NCI-H524 treated with DMSO at 0.1 percent for 48 hours (cell line): ENCODE results near the gene TREM2.
A peak's percentile ranks its signal among the peaks of the same experiment; 100 is the strongest.

ENCODE experiments used
- DNase-seq: peaks from one replicate; lab custom pipeline; 2025; lab: John Stamatoyannopoulos, UW

TREM2 gene

GRCh38 chr6:41182069-41183034 is 19.4 kb upstream of the TREM2 start:
- peak; percentile 36 for DNase-seq

- no peak for DNase-seq
Observed at GRCh38 chr6:41181566-41181965, 18.6 kb upstream of the TREM2 start.

- DNase-seq = no peak
Observed at GRCh38 chr6:41179163-41179562, 16.2 kb upstream of the TREM2 start.

GRCh38 chr6:41177695-41178094 is 14.8 kb upstream of the TREM2 start:
- DNase-seq = no peak

GRCh38 chr6:41177287-41177686 is 14.4 kb upstream of the TREM2 start:
- no peak for DNase-seq

- no peak for DNase-seq
Observed at GRCh38 chr6:41176189-41176588, 13.3 kb upstream of the TREM2 start.

GRCh38 chr6:41175084-41175483 is 12.2 kb upstream of the TREM2 start:
- DNase-seq = no peak

GRCh38 chr6:41174610-41175009 is 11.7 kb upstream of the TREM2 start:
- DNase-seq = no peak

- no peak for DNase-seq
Observed at GRCh38 chr6:41171908-41172307, 9.0 kb upstream of the TREM2 start.

- no peak for DNase-seq
Observed at GRCh38 chr6:41170547-41171160, 7.7 kb upstream of the TREM2 start.

- no peak for DNase-seq
Observed at GRCh38 chr6:41167173-41167963, 4.5 kb upstream of the TREM2 start.

- no peak for DNase-seq
Observed at GRCh38 chr6:41164551-41165120, 1.7 kb upstream of the TREM2 start.

- DNase-seq = no peak
Observed at GRCh38 chr6:41163419-41163717, 452 bp upstream of the TREM2 start.

GRCh38 chr6:41161851-41162552 is 914 bp downstream of the TREM2 start:
- DNase-seq = no peak

- DNase-seq = no peak
Observed at GRCh38 chr6:41161380-41161779, 1.5 kb downstream of the TREM2 start.

GRCh38 chr6:41160933-41161332 is 2.0 kb downstream of the TREM2 start:
- no peak for DNase-seq

GRCh38 chr6:41159415-41160082 is 3.4 kb downstream of the TREM2 start:
- peak; percentile 12 for DNase-seq

- DNase-seq = no peak
Observed at GRCh38 chr6:41157323-41157722, 5.6 kb downstream of the TREM2 start.

GRCh38 chr6:41156771-41157170 is 6.1 kb downstream of the TREM2 start:
- no peak for DNase-seq

GRCh38 chr6:41156001-41156400 is 6.9 kb downstream of the TREM2 start:
- no peak for DNase-seq

- no peak for DNase-seq
Observed at GRCh38 chr6:41155132-41155805, 7.6 kb downstream of the TREM2 start.
